Endothelial cell (in vitro differentiated cells): ENCODE data around the gene DCLK1. TPM values are rescaled to one million over a fixed set of nuclear protein-coding genes. Genes with fewer than 3 reads are reported as not detected.

Source experiments
- DNase-seq: peaks from one replicate; pipeline ENCODE4 v3.0.0; 2021; ENCODE audit warnings: low spot score
- H3K27ac Mint-ChIP-seq: one replicate; pipeline ENCODE4 v1.8.0; 2021; ENCODE audit warnings: mixed read lengths, inconsistent platforms; ENCODE audit not compliant: unreplicated experiment
- H3K27me3 Mint-ChIP-seq: one replicate; pipeline ENCODE4 v1.8.0; 2021; ENCODE audit warnings: mild to moderate bottlenecking, moderate library complexity, mixed read lengths, inconsistent platforms; ENCODE audit not compliant: unreplicated experiment
- H3K36me3 Mint-ChIP-seq: one replicate; pipeline ENCODE4 v1.8.0; 2021; ENCODE audit warnings: mild to moderate bottlenecking, low read depth, mixed read lengths, inconsistent platforms; ENCODE audit not compliant: unreplicated experiment
- H3K4me1 Mint-ChIP-seq: one replicate; pipeline ENCODE4 v1.8.0; 2021; ENCODE audit warnings: mild to moderate bottlenecking, mixed read lengths, inconsistent platforms; ENCODE audit not compliant: unreplicated experiment
- H3K4me3 Mint-ChIP-seq: one replicate; pipeline ENCODE4 v1.8.0; 2021; ENCODE audit warnings: mild to moderate bottlenecking, mixed read lengths, inconsistent platforms; ENCODE audit not compliant: unreplicated experiment
- H3K9me3 Mint-ChIP-seq: one replicate; pipeline ENCODE4 v1.8.0; 2021; ENCODE audit warnings: mixed read lengths, inconsistent platforms; ENCODE audit not compliant: unreplicated experiment
- CTCF ChIP-seq: fragments of 200-600 bp; sonication (generic); IDR thresholded peaks from one replicate; pipeline ENCODE4 v1.5.0; 2021; ENCODE audit warnings: antibody characterized with exemption; ENCODE audit not compliant: unreplicated experiment
- total RNA-seq: library from RNA; stranded (reverse); fragmentation: NEBNext Ultra II Directional; extraction: Animal tissue kit (Norgen Biotek cat#: 25700); gene quantifications from one replicate; pipeline ENCODE4 v1.2.1, GENCODE V29; 2021; ENCODE audit not compliant: unreplicated experiment

DCLK1 gene
- total RNA-seq, 1 donor from 2014 or later = 1.6 TPM

DNA sequence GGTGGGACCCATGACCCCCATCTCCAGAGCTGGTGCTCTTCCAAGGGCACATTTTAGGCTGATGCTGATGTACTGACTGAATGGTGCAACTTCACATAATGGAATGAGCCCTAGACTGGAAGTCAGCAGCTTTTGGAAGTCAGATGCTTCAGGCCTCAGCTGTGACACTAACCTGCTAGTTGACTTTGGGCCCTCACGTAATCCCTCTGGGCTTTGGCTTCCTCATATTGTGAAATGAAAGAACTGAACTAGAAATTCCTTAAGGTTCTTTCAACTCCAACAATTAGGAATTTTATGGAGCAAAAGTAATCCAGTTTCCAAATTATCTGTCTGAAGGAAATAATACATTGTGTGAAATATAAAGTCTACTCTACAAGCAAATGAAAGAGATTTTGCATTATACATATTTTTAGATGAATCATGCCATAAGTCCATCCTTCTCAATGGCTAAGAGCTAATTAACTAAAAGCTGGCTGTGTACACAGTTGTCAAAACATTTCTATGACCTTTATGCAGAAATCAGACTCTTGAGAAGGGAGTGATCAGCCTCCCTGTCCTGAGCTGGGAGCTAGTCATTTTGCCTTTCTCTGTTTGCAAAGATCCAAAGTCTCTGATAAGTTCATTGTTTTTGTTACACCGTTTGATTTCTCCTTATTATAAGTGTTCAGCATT lies 204.2 kb downstream of the DCLK1 start:
- no peaks in the 10 kb centered on the region for H3K9me3 Mint-ChIP-seq
- no peaks in the 10 kb centered on the region for H3K4me1 Mint-ChIP-seq
- no peak for TF ChIP-seq CTCF
- no peaks in the 10 kb centered on the region for H3K36me3 Mint-ChIP-seq
- no peak for DNase-seq
- H3K27ac Mint-ChIP-seq = no peak overlapping the region
- peaks cover 7% of the 10 kb centered on the region for H3K27me3 Mint-ChIP-seq
- H3K4me3 Mint-ChIP-seq = no peak overlapping the region

- Mint-ChIP-seq H3K27ac (no peak overlapping the region), H3K4me3 (no peak overlapping the region), H3K4me1 (no peaks in the 10 kb centered on the region), H3K9me3 (no peaks in the 10 kb centered on the region), H3K27me3 (peaks cover 9% of the 10 kb centered on the region), H3K36me3 (no peaks in the 10 kb centered on the region)
- DNase-seq = no peak
- TF ChIP-seq CTCF = no peak
Measured at GRCh38 chr13:35925669-35926068, 205.5 kb downstream of the DCLK1 start.

DNA sequence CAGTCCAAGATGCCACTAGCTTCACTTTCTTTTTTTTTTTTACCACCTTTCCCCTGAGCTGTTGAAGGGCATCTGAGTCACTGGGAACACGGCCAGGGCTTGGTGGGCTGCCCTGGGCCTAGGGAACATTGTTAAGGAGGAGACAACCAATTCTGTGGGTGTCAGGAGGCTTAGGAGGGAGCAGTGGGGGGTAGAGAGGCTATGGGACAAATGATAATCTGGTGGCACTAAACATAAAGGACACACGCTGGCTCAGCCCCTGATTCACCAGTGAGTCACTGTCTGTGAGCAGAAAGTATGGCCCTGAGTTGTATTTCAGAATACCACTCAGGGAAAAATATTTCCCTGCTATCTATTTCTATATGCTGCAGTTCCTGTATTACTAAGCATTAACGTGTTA lies 207.8 kb downstream of the DCLK1 start:
- Mint-ChIP-seq H3K9me3 (no peaks in the 10 kb centered on the region), H3K27me3 (peaks cover 5% of the 10 kb centered on the region), H3K27ac (no peak overlapping the region), H3K4me1 (no peaks in the 10 kb centered on the region), H3K36me3 (no peaks in the 10 kb centered on the region), H3K4me3 (no peak overlapping the region)
- no peak for DNase-seq
- no peak for TF ChIP-seq CTCF

DNA sequence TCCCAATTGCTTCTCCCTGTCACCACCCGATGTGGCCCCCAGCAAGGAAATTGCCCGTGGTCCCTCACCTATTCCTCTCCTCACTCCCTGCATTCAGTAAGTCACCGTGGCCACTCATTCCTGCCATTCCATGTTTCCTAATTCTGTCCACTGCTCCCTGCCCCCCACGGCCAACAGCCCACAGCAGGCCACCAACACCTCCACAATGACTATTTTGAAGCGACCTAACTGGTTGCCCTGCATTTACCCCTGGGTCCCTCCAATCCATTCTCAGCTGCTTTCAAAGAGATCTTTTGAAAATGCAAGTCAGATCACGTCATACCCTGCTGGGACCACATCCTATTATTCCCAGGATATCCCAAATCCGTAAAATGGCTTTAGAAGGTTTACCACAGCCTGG lies 210.4 kb downstream of the DCLK1 start:
- peaks cover 14% of the 10 kb centered on the region for H3K4me1 Mint-ChIP-seq
- no peak for TF ChIP-seq CTCF
- no peaks in the 10 kb centered on the region for H3K9me3 Mint-ChIP-seq
- H3K36me3 Mint-ChIP-seq = no peaks in the 10 kb centered on the region
- peaks cover 5% of the 10 kb centered on the region for H3K27me3 Mint-ChIP-seq
- H3K27ac Mint-ChIP-seq = no peak overlapping the region
- DNase-seq = no peak
- no peak overlapping the region for H3K4me3 Mint-ChIP-seq

DNA sequence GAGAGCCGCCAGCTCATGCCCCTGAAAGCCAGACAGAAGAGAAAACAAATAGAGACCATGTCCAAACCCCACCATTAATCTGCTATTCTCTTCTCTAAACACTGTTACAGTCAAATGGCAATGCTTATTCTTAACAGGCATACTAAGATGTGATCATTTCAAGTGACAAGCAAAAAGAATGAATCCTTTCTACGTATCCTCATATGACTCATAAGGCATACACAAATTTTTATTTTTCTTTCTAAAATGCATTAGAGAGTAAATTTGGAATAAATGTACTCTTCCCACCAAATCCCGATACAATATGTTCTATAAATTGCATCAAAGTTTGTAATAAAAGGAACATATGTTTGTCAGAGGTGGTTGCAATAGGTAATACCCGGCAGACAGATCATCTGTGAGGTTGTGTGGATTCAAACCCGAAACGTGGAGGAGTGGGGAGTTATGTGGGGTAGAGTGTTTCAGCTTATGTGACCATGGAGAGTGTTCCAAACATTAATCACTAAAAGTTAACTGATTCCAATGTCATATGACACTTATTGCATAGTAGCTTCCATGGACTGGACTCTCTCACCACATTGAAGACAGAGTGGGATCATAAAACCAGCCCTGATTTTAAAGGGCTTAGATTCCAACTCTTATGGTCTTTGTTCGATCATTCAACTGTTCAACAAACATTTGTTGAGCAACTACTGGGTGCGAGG lies 213.1 kb downstream of the DCLK1 start:
- TF ChIP-seq CTCF = no peak
- H3K4me1 Mint-ChIP-seq = peaks cover 14% of the 10 kb centered on the region
- DNase-seq = no peak
- H3K9me3 Mint-ChIP-seq = no peaks in the 10 kb centered on the region
- no peaks in the 10 kb centered on the region for H3K36me3 Mint-ChIP-seq
- peaks cover 2% of the 10 kb centered on the region for H3K27me3 Mint-ChIP-seq
- no peak overlapping the region for H3K4me3 Mint-ChIP-seq
- H3K27ac Mint-ChIP-seq = no peak overlapping the region
